GM21515 (cell line): Measurements from ENCODE around the gene HMGXB3.

Source experiments
- ATAC-seq: cut with Tn5 transposase; IDR thresholded peaks from one replicate; pipeline ENCODE4 v1.9.1; 2021; ENCODE audit not compliant: unreplicated experiment

HMGXB3 gene

DNA sequence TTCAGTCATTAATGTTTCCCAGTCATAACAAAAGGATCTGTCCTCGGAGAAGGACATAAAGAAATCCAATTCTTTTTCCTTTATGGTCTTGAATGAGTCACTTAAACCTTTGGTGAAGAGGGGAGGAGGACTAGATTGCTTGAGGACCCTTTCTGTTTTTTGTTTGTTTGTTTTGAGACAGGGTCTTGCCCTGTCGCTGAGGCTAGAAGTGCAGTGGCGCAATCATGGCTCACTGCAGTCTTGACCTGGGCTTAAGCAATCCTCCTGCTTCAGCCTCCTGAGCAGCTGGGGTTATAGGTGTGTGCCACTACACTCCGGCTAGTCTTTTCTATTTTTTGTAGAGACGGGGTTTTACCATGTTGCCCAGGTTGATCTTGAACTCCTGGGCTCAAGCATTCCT lies 12.4 kb upstream of the HMGXB3 start:
- ATAC-seq = no peak

DNA sequence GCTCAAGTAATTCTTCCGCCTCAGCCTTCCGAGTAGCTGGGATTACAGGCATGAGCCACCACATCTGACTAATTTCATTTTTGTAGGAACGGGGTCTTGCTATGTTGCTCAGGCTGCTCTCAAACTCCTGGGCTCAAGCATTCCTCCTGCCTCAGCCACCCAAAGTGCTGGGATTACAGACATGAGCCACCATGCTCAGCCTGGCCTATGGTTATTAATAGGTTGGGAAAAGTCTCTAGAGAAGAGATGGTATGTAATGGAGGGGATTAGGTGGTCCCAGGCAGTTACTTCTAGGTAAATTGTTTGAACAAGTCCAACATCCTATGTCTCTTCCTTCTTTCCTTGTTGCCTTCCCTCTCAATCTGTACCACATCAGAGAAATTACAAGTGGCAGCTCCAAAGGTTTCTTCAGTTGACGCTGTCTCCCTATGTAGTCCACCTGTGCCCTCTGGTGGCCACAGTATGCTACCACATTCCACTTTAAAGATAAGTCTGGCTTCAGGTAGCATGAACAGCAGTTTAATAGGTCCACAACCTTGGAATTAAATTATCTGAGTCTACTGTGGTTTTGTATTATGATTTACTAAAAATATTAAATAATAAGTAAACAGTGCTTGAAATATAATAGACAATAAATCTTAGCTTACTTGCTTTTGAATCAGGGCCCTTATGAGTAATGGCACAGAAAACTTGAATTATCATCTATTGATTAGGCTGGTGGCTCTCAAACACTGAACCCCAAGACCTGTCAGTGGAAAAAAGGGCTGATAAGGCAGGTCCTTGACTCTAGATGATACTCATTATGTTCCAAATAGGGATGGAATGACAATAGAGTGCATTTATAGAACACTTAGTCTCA lies 9.8 kb upstream of the HMGXB3 start:
- peak; percentile 67 for ATAC-seq

GRCh38 chr5:149993471-149993870 lies 7.1 kb upstream of the HMGXB3 start:
- no peak for ATAC-seq

- ATAC-seq = no peak
Observed at GRCh38 chr5:149995385-149996204, 4.9 kb upstream of the HMGXB3 start.

DNA sequence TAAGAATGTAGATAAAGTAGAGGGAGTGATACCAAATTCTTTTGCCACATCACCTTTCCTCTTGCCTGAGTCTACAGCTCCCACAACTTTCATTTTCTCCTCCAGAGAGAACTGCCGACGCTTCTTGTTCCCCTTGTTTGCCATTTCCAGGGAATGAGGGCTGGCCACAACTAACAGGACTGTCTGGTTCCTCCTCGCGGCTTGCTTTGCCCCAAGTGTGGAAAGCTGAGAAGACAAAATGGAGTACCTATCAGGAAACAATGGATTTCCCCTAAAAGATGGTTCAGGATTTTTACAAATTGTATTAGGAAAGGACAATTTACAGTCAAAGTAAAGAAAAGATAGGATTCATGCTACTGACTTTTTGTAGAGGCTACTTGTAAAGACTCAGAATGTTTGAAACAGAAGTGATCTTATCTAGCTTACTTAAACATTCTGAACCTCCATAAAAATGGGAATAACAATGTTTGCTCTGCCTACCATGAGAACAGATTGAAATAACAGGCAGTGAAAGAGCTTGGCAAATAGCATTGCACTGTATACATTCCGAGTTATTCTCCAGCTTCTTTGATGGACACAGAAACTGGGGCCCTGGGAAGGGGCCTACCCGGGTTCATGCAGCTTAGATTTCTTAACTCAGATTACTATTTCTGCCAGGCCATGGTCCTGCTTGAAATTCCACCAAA lies 4.2 kb upstream of the HMGXB3 start:
- ATAC-seq = no peak

DNA sequence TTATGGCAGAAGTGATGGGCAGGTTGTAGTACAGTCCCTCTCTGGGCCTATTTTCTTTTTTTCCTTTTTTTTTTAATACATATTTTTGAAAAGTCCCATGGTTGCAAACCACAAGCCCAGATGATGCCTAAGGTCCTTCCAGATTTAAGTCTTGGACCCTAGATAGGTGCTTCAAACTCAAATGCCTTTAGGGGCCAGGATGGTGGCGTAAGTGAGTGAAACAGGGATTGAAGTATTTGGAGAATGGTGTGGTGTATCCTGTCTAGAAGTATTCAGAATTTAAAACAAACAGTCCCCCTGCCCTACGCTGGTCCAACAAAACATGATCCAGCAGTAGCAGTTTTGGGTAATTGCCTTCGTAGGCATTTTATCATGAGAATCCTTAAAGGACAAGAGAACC lies 2.3 kb upstream of the HMGXB3 start:
- no peak for ATAC-seq

- ATAC-seq = no peak
Observed at GRCh38 chr5:149999359-149999758, 1.2 kb upstream of the HMGXB3 start.

- no peak for ATAC-seq
Observed at GRCh38 chr5:149999866-150000255, 678 bp upstream of the HMGXB3 start.

- ATAC-seq = no peak
Observed at GRCh38 chr5:150000990-150001659, 586 bp downstream of the HMGXB3 start.

DNA sequence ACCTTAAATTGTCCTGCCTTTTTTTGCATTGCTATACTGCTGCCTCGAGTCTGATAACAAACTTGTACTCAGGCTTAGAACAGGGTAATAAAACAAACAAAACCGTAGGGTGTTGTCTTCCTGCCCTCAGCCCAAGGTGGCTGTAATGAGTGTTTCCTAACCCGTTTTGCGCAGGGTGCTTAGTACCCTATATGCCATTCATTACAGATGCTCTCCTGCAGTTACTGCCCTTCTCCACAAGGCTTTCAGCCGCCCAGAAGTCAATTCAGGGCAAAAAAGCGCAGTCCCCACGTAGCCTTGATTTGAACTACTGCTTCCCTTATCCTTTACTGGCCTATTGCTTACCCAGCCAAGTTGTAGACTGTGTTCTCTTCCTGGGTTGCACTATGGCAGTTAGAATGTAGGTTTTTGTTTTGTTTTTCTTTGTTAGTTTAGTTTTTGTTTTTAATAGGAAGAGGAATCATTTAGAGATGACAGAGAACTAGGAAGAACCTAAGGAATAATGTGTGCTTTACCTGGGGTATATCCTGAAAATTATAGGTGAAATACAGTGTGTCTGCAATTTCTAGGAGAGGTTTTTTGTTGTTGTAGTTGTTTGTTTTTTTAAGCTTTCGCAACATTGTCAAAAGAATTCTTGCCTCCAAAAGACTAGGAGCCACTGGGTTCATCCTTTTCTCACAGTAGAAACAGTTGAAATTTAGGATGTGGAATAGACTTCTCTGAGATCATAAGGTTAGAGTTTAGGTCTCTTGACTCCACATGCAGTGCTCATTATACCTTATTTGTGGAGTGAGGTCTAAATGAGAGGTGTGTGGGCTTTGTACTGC lies 1.3 kb downstream of the HMGXB3 start:
- ATAC-seq = peak; percentile 48

GRCh38 chr5:150006318-150006717 lies 5.8 kb downstream of the HMGXB3 start:
- ATAC-seq = no peak

GRCh38 chr5:150007050-150007449 lies 6.5 kb downstream of the HMGXB3 start:
- no peak for ATAC-seq

GRCh38 chr5:150009671-150010387 lies 9.3 kb downstream of the HMGXB3 start:
- ATAC-seq = no peak

DNA sequence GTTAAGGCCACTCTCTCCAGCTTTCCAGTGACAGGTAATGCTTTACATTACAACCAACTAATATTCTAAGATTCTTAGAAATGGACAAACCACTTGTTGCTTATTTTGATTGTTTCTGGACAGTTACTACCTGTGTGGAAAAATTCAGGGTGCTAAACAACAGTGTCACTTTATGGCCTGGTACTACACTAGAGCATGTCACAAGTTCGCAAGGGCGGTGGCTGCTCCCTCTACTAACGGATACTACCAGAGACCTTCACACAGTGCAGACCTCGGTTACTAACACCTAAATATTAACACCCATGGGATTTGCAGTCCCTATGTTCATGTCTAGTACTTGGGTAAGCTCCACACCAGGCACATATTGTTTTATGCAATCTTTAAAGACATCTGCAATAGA lies 13.4 kb downstream of the HMGXB3 start:
- ATAC-seq = no peak

- ATAC-seq = no peak
Observed at GRCh38 chr5:150014456-150014855, 13.9 kb downstream of the HMGXB3 start.

DNA sequence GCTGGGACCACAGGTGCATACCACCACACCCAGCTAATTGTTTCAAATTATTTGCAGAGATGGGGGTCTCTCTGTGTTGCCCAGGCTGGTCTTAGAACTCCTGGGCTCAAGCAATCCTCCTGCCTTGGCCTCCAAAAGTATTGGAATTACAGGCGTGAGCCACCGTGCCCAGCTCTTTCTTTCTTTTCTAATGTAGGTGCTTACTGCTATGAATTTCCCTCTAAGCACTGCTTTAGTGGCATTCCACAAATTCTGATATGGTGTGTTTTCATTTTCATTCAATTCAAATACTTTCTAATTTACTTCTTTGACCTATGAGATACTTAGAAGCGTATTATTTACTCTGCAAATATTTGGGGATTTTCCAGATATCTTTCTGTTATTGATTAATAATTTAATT lies 14.9 kb downstream of the HMGXB3 start:
- no peak for ATAC-seq

DNA sequence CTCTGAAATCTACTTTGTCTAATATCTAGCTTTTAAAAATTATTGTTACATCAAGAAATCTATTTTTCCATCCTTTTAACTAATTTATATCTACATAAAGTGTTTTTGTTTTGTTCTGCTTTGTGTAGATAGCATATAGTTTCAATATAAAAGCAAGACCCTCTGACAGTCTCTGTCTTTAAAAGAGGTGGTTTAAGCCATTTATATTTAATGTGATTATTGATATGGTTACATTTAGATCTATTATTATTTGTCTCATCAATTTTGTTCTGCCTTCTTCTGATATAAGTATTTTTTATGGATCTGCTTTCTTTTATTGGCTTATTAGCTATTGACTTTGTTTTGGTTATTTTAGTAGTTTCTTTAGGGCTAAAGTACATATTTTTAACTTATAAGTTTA lies 16.0 kb downstream of the HMGXB3 start:
- ATAC-seq = no peak

GRCh38 chr5:150017226-150018005 lies 16.9 kb downstream of the HMGXB3 start:
- no peak for ATAC-seq

GRCh38 chr5:150020249-150020648 lies 19.7 kb downstream of the HMGXB3 start:
- ATAC-seq = no peak
